HG03575 (cell line): ENCODE data around the gene HNRNPM.
A peak's percentile ranks its signal among the peaks of the same experiment; 100 is the strongest.
"Not testable (repeated sequence)": the region's sequence is repeated elsewhere in the genome, so short reads cannot be mapped to it uniquely, and the experiment has no call there.

Source experiments
- ATAC-seq: cut with Tn5 transposase; IDR thresholded peaks from one replicate; pipeline ENCODE4 v1.9.1; 2021; ENCODE audit not compliant: unreplicated experiment, insufficient number of reproducible peaks, low FRiP score; ENCODE audit errors: extremely low read depth

HNRNPM gene

GRCh38 chr19:8444677-8445487, at the start of gene HNRNPM:
TSS of gene HNRNPM (plus strand) at chr19:8444975. CDS start at chr19:8444999, 24 bp downstream.
- ATAC-seq = peak; percentile 42

GRCh38 chr19:8395621-8396082, 49.1 kb upstream of the HNRNPM start:
- ATAC-seq = no peak

- ATAC-seq = no peak
These were observed 48.6 kb upstream of the HNRNPM start for GRCh38 chr19:8396185-8396562.

GRCh38 chr19:8396563-8397203, 48.1 kb upstream of the HNRNPM start:
- no peak for ATAC-seq

- no peak for ATAC-seq
These were observed 47.5 kb upstream of the HNRNPM start for GRCh38 chr19:8397271-8397670.

GRCh38 chr19:8397746-8398310, 46.9 kb upstream of the HNRNPM start:
- ATAC-seq = no peak

GRCh38 chr19:8398311-8398771, 46.4 kb upstream of the HNRNPM start:
- ATAC-seq = no peak

GRCh38 chr19:8399681-8400188, 45.0 kb upstream of the HNRNPM start:
- ATAC-seq = no peak

GRCh38 chr19:8401981-8402411, 42.8 kb upstream of the HNRNPM start:
- ATAC-seq = no peak

- no peak for ATAC-seq
These were observed 41.5 kb upstream of the HNRNPM start for GRCh38 chr19:8403098-8403819.

GRCh38 chr19:8403820-8404109, 41.0 kb upstream of the HNRNPM start:
- ATAC-seq = no peak

GRCh38 chr19:8404391-8405151, 40.2 kb upstream of the HNRNPM start:
- ATAC-seq = no peak

- not testable (repeated sequence) for ATAC-seq
These were observed 34.1 kb upstream of the HNRNPM start for GRCh38 chr19:8410718-8411117.

- no peak for ATAC-seq
These were observed 31.8 kb upstream of the HNRNPM start, which contains the start of gene MARCHF2 for GRCh38 chr19:8412783-8413628. TSS of gene MARCHF2 (plus strand) at chr19:8413305. CDS start at chr19:8421841, 8,536 bp downstream.

GRCh38 chr19:8413629-8413995, 31.2 kb upstream of the HNRNPM start:
- ATAC-seq = no peak

GRCh38 chr19:8416796-8417195, 28.0 kb upstream of the HNRNPM start:
- no peak for ATAC-seq

- ATAC-seq = no peak
These were observed 23.0 kb upstream of the HNRNPM start for GRCh38 chr19:8421484-8422461.
